ENCODE measurements around the gene AMHR2.

- no peak for TF ChIP-seq CTCF (conservative IDR thresholded peaks at IDR 0.05; ENCODE audit: low read depth, low read length)
- TF ChIP-seq USF2 (IDR thresholded peaks at IDR 0.05; ENCODE audit: low read depth, low read length): no peak
- no peak for TF ChIP-seq POLR2A (IDR thresholded peaks at IDR 0.05; ENCODE audit: low read depth, low read length)
- TF ChIP-seq SMC3 (IDR thresholded peaks at IDR 0.05; ENCODE audit: low read depth, low read length): no peak
- TF ChIP-seq FOS (IDR thresholded peaks at IDR 0.05; ENCODE audit: low read depth, low read length): no peak
- no peak for TF ChIP-seq ELK1 (IDR thresholded peaks at IDR 0.05; ENCODE audit: borderline replicate concordance, low read depth, low read length)
Observed at GRCh38 chr12:53430116-53430515, 6.5 kb downstream of the AMHR2 start.

Measured in IMR-90 (cell line).